OCI-LY7 (cell line): Measurements from ENCODE around the gene EVA1B.

Experiments
- EZH2phosphoT487 ChIP-seq: fragments of 200-600 bp; sonication (generic); IDR thresholded peaks from 2 replicates; pipeline ENCODE4 v1.6.1; 2018; ENCODE audit warnings: low read depth, borderline replicate concordance, mild to moderate bottlenecking, mixed run types, antibody characterized with exemption, low read length, moderate library complexity, mixed read lengths
- TF ChIP-seq, protein P1 (sequence below): fragments of 200-600 bp; sonication (generic); conservative IDR thresholded peaks from 2 replicates; pipeline ENCODE4 v1.5.1; 2014; ENCODE audit warnings: mild to moderate bottlenecking, antibody characterized with exemption, low read length, moderate library complexity, mixed read lengths

DNA sequence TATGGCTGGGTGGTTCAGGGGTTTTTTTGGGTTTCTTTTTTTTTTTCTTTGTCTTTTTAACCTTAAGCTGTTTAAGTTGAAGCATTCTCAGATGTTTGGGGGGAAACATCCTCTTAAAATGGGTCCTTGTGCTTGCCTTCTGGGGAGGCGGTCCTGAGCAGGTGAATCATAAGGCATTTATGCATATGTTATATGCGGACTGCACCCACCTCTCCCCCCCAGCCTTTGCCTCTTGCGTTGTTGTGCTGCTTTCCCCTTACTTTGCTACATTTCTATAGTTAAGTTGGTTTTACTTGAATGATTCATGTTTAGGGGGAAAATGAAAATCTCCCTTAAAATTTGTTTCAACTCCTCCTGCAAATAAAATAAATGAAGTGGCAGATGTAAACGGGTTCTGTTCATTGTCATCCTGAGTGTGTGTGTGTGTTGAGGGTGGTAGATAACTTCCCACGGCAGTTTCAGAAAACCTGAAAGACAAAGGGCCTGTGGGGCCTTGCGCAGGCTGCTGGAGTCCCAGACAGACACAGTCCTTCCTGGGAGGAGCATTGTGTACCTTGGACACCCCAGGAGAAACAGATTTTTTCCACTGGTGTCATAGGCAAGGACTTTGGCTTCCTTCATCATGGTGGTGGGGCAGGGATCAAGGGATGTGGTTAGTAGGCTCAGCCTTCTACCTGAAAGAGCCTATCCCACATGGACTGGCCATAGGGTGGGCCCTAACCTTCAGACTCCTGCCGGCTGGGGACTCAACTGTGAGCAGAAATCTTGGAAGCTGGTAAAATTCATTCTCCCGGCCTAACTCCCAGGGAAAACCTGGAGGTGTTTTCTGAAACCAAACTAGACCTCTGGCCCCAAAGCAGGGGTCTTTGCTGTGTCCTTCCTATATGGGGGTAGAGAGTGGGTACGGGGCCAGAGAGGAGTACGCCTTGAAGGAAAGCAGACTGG, 18.2 kb downstream of the EVA1B start:
- TF ChIP-seq, protein P1, sequence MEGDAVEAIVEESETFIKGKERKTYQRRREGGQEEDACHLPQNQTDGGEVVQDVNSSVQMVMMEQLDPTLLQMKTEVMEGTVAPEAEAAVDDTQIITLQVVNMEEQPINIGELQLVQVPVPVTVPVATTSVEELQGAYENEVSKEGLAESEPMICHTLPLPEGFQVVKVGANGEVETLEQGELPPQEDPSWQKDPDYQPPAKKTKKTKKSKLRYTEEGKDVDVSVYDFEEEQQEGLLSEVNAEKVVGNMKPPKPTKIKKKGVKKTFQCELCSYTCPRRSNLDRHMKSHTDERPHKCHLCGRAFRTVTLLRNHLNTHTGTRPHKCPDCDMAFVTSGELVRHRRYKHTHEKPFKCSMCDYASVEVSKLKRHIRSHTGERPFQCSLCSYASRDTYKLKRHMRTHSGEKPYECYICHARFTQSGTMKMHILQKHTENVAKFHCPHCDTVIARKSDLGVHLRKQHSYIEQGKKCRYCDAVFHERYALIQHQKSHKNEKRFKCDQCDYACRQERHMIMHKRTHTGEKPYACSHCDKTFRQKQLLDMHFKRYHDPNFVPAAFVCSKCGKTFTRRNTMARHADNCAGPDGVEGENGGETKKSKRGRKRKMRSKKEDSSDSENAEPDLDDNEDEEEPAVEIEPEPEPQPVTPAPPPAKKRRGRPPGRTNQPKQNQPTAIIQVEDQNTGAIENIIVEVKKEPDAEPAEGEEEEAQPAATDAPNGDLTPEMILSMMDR = no peak
- TF ChIP-seq EZH2phosphoT487 = no peak
